IMR-90 (cell line): ENCODE measurements around the gene CYP27C1. TPM values are rescaled to one million over a fixed set of nuclear protein-coding genes. Genes with fewer than 3 reads are reported as not detected.

Experiments
- ATAC-seq: fragments of 200-7000 bp; cut with Tn5 transposase; 2 replicates; pipeline ENCODE4 v1.9.1; 2020; ENCODE audit warnings: low read depth, mild to moderate bottlenecking, moderate library complexity
- BruUV-seq: library from RNA; stranded (reverse); fragments of 400-500 nt; replicated peaks from 2 replicates; lab custom pipeline; 2021; lab: Mats Ljungman, UMichigan
- CTCF ChIA-PET: fragments of 300-600 bp; formaldehyde crosslinking; extraction: SDS; loops from one replicate; lab custom pipeline; 2021; ENCODE audit warnings: antibody characterized with exemption; lab: Yijun Ruan, JAX
- POLR2A ChIA-PET: fragments of 300-600 bp; sonication (Branson Sonifier 250); formaldehyde crosslinking; loops from one replicate; lab custom pipeline; 2022; ENCODE audit warnings: antibody characterized with exemption; ENCODE audit not compliant: unreplicated experiment; lab: Charles Lee
- DNase-seq: peaks from one replicate; pipeline ENCODE4 v3.0.0; 2013
- H2AFZ ChIP-seq: replicated peaks from 2 replicates; pipeline ENCODE3; 2013; ENCODE audit warnings: low read length, mild to moderate bottlenecking; ENCODE audit not compliant: poor library complexity
- H2AK5ac ChIP-seq: 2 replicates; pipeline ENCODE4 v1.6.1; 2013; ENCODE audit warnings: low read depth, low read length, inconsistent platforms
- H2AK9ac ChIP-seq: replicated peaks from 2 replicates; pipeline ENCODE3; 2013; ENCODE audit warnings: mild to moderate bottlenecking, low read depth, low read length, moderate library complexity; ENCODE audit not compliant: poor library complexity
- H2BK120ac ChIP-seq: 2 replicates; pipeline ENCODE4 v1.6.1; 2013; ENCODE audit warnings: low read depth, low read length, inconsistent platforms
- H2BK15ac ChIP-seq: 3 replicates; pipeline ENCODE4 v1.6.1; 2013; ENCODE audit warnings: low read depth, low read length, inconsistent platforms
- H2BK20ac ChIP-seq: 2 replicates; pipeline ENCODE4 v1.6.1; 2013; ENCODE audit warnings: low read depth, mild to moderate bottlenecking, inconsistent platforms, low read length, moderate library complexity
- H2BK5ac ChIP-seq: 2 replicates; pipeline ENCODE4 v1.6.1; 2013; ENCODE audit warnings: mild to moderate bottlenecking, low read depth, low read length, inconsistent platforms; ENCODE audit not compliant: poor library complexity, severe bottlenecking
- H3K14ac ChIP-seq: replicated peaks from 2 replicates; pipeline ENCODE4 v1.6.1; 2013; ENCODE audit warnings: low read depth, low read length, inconsistent platforms
- H3K18ac ChIP-seq: 2 replicates; pipeline ENCODE4 v1.6.1; 2013; ENCODE audit warnings: low read depth, low read length, control low read depth
- H3K23ac ChIP-seq: 2 replicates; pipeline ENCODE4 v1.6.1; 2013; ENCODE audit warnings: low read depth, low read length, inconsistent platforms
- H3K27ac ChIP-seq: 2 replicates; pipeline ENCODE4 v1.5.1; 2013; ENCODE audit warnings: mild to moderate bottlenecking, control low read depth, low read length; ENCODE audit not compliant: insufficient read depth
- H3K27me3 ChIP-seq: 2 replicates; pipeline ENCODE4 v1.6.1; 2013; ENCODE audit warnings: low read length; ENCODE audit not compliant: control insufficient read depth, insufficient read depth
- H3K36me3 ChIP-seq: 2 replicates; pipeline ENCODE4 v1.6.1; 2013; ENCODE audit warnings: low read length, mixed read lengths; ENCODE audit not compliant: control insufficient read depth, insufficient read depth
- H3K4ac ChIP-seq: 2 replicates; pipeline ENCODE4 v1.6.1; 2013; ENCODE audit warnings: low read depth, low read length, inconsistent platforms
- H3K4me1 ChIP-seq: 2 replicates; pipeline ENCODE4 v1.6.1; 2013; ENCODE audit warnings: low read length, mixed read lengths; ENCODE audit not compliant: control insufficient read depth, insufficient read depth
- H3K4me2 ChIP-seq: 2 replicates; pipeline ENCODE4 v1.6.1; 2013; ENCODE audit warnings: low read depth, mild to moderate bottlenecking, control low read depth, low read length, moderate library complexity
- H3K4me3 ChIP-seq: 2 replicates; pipeline ENCODE4 v1.5.1; 2013; ENCODE audit warnings: low read depth, mild to moderate bottlenecking, control low read depth, low read length, moderate library complexity; ENCODE audit not compliant: insufficient read depth
- H3K56ac ChIP-seq: 2 replicates; pipeline ENCODE4 v1.6.1; 2013; ENCODE audit warnings: low read length, inconsistent platforms; ENCODE audit not compliant: insufficient read depth; ENCODE audit errors: extremely low read depth
- H3K79me1 ChIP-seq, 2 experiments: 2 replicates each; pipeline ENCODE4 v1.6.1; 2013; ENCODE audit warnings: low read length in 2 of 2, inconsistent platforms in 1 of 2, low read depth in 1 of 2
- H3K9ac ChIP-seq: 2 replicates; pipeline ENCODE4 v1.6.1; 2013; ENCODE audit warnings: low read depth, low read length, control low read depth
- H3K9me1 ChIP-seq: 2 replicates; pipeline ENCODE4 v1.6.1; 2013; ENCODE audit warnings: low read length, inconsistent platforms; ENCODE audit not compliant: insufficient read depth
- H3K9me3 ChIP-seq: 2 replicates; pipeline ENCODE4 v1.6.1; 2013; ENCODE audit warnings: low read length; ENCODE audit not compliant: control insufficient read depth, insufficient read depth
- H4K20me1 ChIP-seq: 2 replicates; pipeline ENCODE4 v1.6.1; 2013; ENCODE audit warnings: low read length, inconsistent platforms; ENCODE audit not compliant: insufficient read depth
- H4K5ac ChIP-seq: 2 replicates; pipeline ENCODE4 v1.6.1; 2013; ENCODE audit warnings: mild to moderate bottlenecking, low read depth, low read length, control low read depth
- H4K8ac ChIP-seq, 2 experiments: 2 replicates each; pipeline ENCODE4 v1.6.1; 2013; ENCODE audit warnings: low read depth in 2 of 2, low read length in 2 of 2, control low read depth in 1 of 2, inconsistent platforms in 1 of 2
- H4K91ac ChIP-seq: 2 replicates; pipeline ENCODE4 v1.6.1; 2013; ENCODE audit warnings: low read depth, low read length, inconsistent platforms; ENCODE audit not compliant: insufficient read depth
- BHLHE40 ChIP-seq: fragments of 150-350 bp; IDR thresholded peaks from 2 replicates; pipeline ENCODE4 v1.6.1; 2016; ENCODE audit warnings: mild to moderate bottlenecking, low read depth, low read length
- CEBPB ChIP-seq: IDR thresholded peaks from 2 replicates; pipeline ENCODE4 v1.6.1; 2012; ENCODE audit warnings: low read depth, low read length, improper control_type of control experiment
- CHD1 ChIP-seq: IDR thresholded peaks from 2 replicates; pipeline ENCODE4 v1.6.1; 2012; ENCODE audit warnings: low read depth, low read length, improper control_type of control experiment
- CTCF ChIP-seq: conservative IDR thresholded peaks from 2 replicates; pipeline ENCODE4 v1.5.1; 2012; ENCODE audit warnings: mild to moderate bottlenecking, low read depth, low read length, improper control_type of control experiment
- FOS ChIP-seq: fragments of 150-350 bp; IDR thresholded peaks from 2 replicates; pipeline ENCODE4 v1.6.1; 2016; ENCODE audit warnings: low read depth, low read length
- MAZ ChIP-seq: IDR thresholded peaks from 2 replicates; pipeline ENCODE4 v1.6.1; 2012; ENCODE audit warnings: low read depth, mild to moderate bottlenecking, low read length, improper control_type of control experiment, moderate library complexity, borderline replicate concordance
- MXI1 ChIP-seq: IDR thresholded peaks from 2 replicates; pipeline ENCODE4 v1.6.1; 2012; ENCODE audit warnings: low read depth, mild to moderate bottlenecking, low read length, moderate library complexity, borderline replicate concordance
- NFE2L2 ChIP-seq: fragments of 150-350 bp; IDR thresholded peaks from 2 replicates; pipeline ENCODE4 v1.6.1; 2016; ENCODE audit warnings: low read depth, mild to moderate bottlenecking, low read length
- POLR2A ChIP-seq: IDR thresholded peaks from 2 replicates; pipeline ENCODE4 v1.6.1; 2012; ENCODE audit warnings: mild to moderate bottlenecking, low read depth, low read length
- RAD21 ChIP-seq: IDR thresholded peaks from 2 replicates; pipeline ENCODE4 v1.6.1; 2012; ENCODE audit warnings: low read length, improper control_type of control experiment
- RFX5 ChIP-seq: IDR thresholded peaks from 2 replicates; pipeline ENCODE4 v1.8.0; 2012; ENCODE audit warnings: low read depth, mild to moderate bottlenecking, low read length, moderate library complexity
- SMC3 ChIP-seq: fragments of 150-350 bp; IDR thresholded peaks from 2 replicates; pipeline ENCODE4 v1.6.1; 2016; ENCODE audit warnings: low read depth, mild to moderate bottlenecking, antibody characterized with exemption, low read length, moderate library complexity
- USF2 ChIP-seq: fragments of 150-350 bp; IDR thresholded peaks from 2 replicates; pipeline ENCODE4 v1.6.1; 2017; ENCODE audit warnings: mild to moderate bottlenecking, antibody characterized with exemption, low read length, low read depth
- WGBS, 2 experiments: methylation state at CpG; one replicate each; pipeline versions ENCODE4 v1.1.5 to v1.1.7; 2013; ENCODE audit warnings: missing lambda C conversion rate in 2 of 2; ENCODE audit not compliant: insufficient read length in 1 of 2; ENCODE audit errors: extremely low coverage in 2 of 2; 5-methylcytosine and 5-hydroxymethylcytosine counted together
- dilution Hi-C: fragments of 300-500 bp; cut with HindIII; formaldehyde crosslinking; loops from one replicate; pipeline ENCODE4 v1.14.3; 2018; ENCODE audit warnings: low sequenced_read_pairs; ENCODE audit not compliant: unreplicated experiment
- in situ Hi-C: fragments of 300-500 bp; cut with MboI; formaldehyde crosslinking; loops from 3 replicates; pipeline ENCODE4 v1.14.3; 2019; ENCODE audit warnings: low sequenced_read_pairs, inconsistent platforms, mixed read lengths
- intact Hi-C: fragments of 100-400 bp; cut with micrococcal nuclease; formaldehyde crosslinking; loops from 2 replicates; pipeline ENCODE4 v1.10.0; 2022
- polyA plus RNA-seq, 3 experiments: library from polyadenylated mRNA; depleted of rRNA; stranded (reverse); fragments of >200 nt; gene quantifications; 2 replicates each; pipeline ENCODE4 v1.2.3, GENCODE V29; 2012; ENCODE audit warnings: low replicate concordance in 1 of 3
- total RNA-seq: library from RNA; depleted of rRNA; stranded (reverse); fragments of >200 nt; gene quantifications from 2 replicates; pipeline ENCODE4 v1.2.3, GENCODE V29; 2012

The CYP27C1 gene
- total and polyA plus RNA-seq, 2 of the 4 experiments (the other 2 are of a cell fraction) = not detected

GRCh38 chr2:127150996-127151395 is 69.1 kb downstream of the CYP27C1 start:
- ChIA-PET CTCF (interaction anchor here (1.1 kb wide), 1 partner anchor 22 kb away, joined by 4 read pairs; no protein-coding TSS in a partner anchor), POLR2A (no interaction called here)
- H2BK15ac ChIP-seq = no peak overlapping the region
- TF ChIP-seq RFX5 = no peak
- TF ChIP-seq FOS = no peak
- no peak for TF ChIP-seq MAZ
- no peak for TF ChIP-seq RAD21
- TF ChIP-seq CTCF = no peak
- TF ChIP-seq MXI1 = no peak
- TF ChIP-seq SMC3 = no peak
- TF ChIP-seq CEBPB = no peak
- no peak for TF ChIP-seq POLR2A
- no peak for TF ChIP-seq CHD1
- no peak for TF ChIP-seq NFE2L2
- TF ChIP-seq BHLHE40 = no peak
- TF ChIP-seq USF2 = no peak
- no TSS peak for BruUV-seq
- H3K4ac ChIP-seq = no peak overlapping the region
- no peaks in the 10 kb centered on the region for H4K20me1 ChIP-seq
- no peak for DNase-seq
- 0 out of 4 replicates have a peak, but pooled peaks cover 0 to 3% of the 10 kb centered on the region in 2 experiments for H3K79me1 ChIP-seq
- H3K23ac ChIP-seq = no peak overlapping the region
- H3K9ac ChIP-seq = no peak overlapping the region
- H3K18ac ChIP-seq = no peak overlapping the region
- no peaks in the 10 kb centered on the region for H3K27me3 ChIP-seq
- intact Hi-C loops = no loop called here
- ATAC-seq = no peak
- no peak overlapping the region for H3K27ac ChIP-seq
- in situ Hi-C loops = loop anchor here (5.0 kb wide), 1 partner anchor 79 kb away; no protein-coding TSS in a partner anchor
- no peak overlapping the region for H3K14ac ChIP-seq
- H3K9me1 ChIP-seq = peaks cover 9% of the 10 kb centered on the region; the same call in 1 of the 2 replicates
- H3K4me2 ChIP-seq = no peak overlapping the region
- H2BK20ac ChIP-seq = no peak overlapping the region
- no peak overlapping the region for H4K5ac ChIP-seq
- no peak overlapping the region for H4K8ac ChIP-seq
- no peak overlapping the region for H3K56ac ChIP-seq
- H3K36me3 ChIP-seq = no peaks in the 10 kb centered on the region
- H3K9me3 ChIP-seq = peaks cover 7% of the 10 kb centered on the region
- no peak overlapping the region for H4K91ac ChIP-seq
- no peak overlapping the region for H2BK120ac ChIP-seq
- dilution Hi-C loops = no loop called here
- H2BK5ac ChIP-seq = no peak overlapping the region
- no CpG with 5 or more reads among the region's 1 CpG for WGBS, 2 experiments
- no peak overlapping the region for H3K4me3 ChIP-seq
- peaks cover 21% of the 10 kb centered on the region for H3K4me1 ChIP-seq
- 0 out of 2 replicates have a peak overlapping the region, but pooled peaks have one; percentile 48 for H2AK5ac ChIP-seq
- no peak overlapping the region for H2AK9ac ChIP-seq
- no peak overlapping the region for H2AFZ ChIP-seq
